Panc1 (cell line): Measurements from ENCODE around the gene CARMIL3. TPM values are rescaled to one million over a fixed set of nuclear protein-coding genes. Genes with fewer than 3 reads are reported as not detected.

Source experiments
- ATAC-seq: fragments of 200-7000 bp; cut with Tn5 transposase; 2 replicates; pipeline ENCODE4 v1.9.1; 2020; ENCODE audit warnings: mild to moderate bottlenecking, moderate library complexity
- BruUV-seq: library from RNA; stranded (reverse); fragments of 400-500 nt; replicated peaks from 2 replicates; lab custom pipeline; 2021; lab: Mats Ljungman, UMichigan
- CTCF ChIA-PET: fragments of 300-600 bp; sonication (Branson Sonifier 250); formaldehyde crosslinking; loops from one replicate; lab custom pipeline; 2022; ENCODE audit warnings: antibody characterized with exemption; lab: Charles Lee
- POLR2A ChIA-PET: fragments of 300-600 bp; sonication (Branson Sonifier 250); formaldehyde crosslinking; loops from one replicate; lab custom pipeline; 2022; ENCODE audit warnings: antibody characterized with exemption; lab: Charles Lee
- DNase-seq: peaks from one replicate; pipeline ENCODE4 v3.0.0-alpha.2; 2010; ENCODE audit warnings: low read depth, low spot score
- H3K27ac ChIP-seq: 2 replicates; pipeline ENCODE4 v1.5.1; 2011; ENCODE audit warnings: mild to moderate bottlenecking, low read length, inconsistent platforms
- H3K27me3 ChIP-seq: fragments of 200-500 bp; sonication (Bioruptor generic); 2 replicates; pipeline ENCODE4 v1.6.0; 2014; ENCODE audit warnings: low read length, inconsistent platforms; ENCODE audit not compliant: control insufficient read depth, insufficient read depth
- H3K36me3 ChIP-seq: fragments of 200-500 bp; sonication (Bioruptor generic); 2 replicates; pipeline ENCODE4 v1.5.1; 2014; ENCODE audit warnings: inconsistent platforms, mild to moderate bottlenecking, low read length, moderate library complexity; ENCODE audit not compliant: control insufficient read depth, insufficient read depth
- H3K4me1 ChIP-seq: 2 replicates; pipeline ENCODE4 v1.5.1; 2011; ENCODE audit warnings: inconsistent platforms, mild to moderate bottlenecking, low read length, moderate library complexity; ENCODE audit not compliant: control insufficient read depth, insufficient read depth
- H3K4me3 ChIP-seq, 2 experiments: 2 replicates each; pipeline ENCODE4 v1.5.1; 2011 to 2012; ENCODE audit warnings: low read depth in 2 of 2, low read length in 2 of 2, mild to moderate bottlenecking in 2 of 2, inconsistent platforms in 1 of 2, moderate library complexity in 1 of 2
- H3K9me3 ChIP-seq: fragments of 200-500 bp; sonication (Bioruptor generic); 2 replicates; pipeline ENCODE4 v1.5.1; 2014; ENCODE audit warnings: low read depth, mild to moderate bottlenecking, inconsistent platforms, low read length, moderate library complexity; ENCODE audit not compliant: control insufficient read depth, insufficient read depth
- POLR2AphosphoS5 ChIP-seq: IDR thresholded peaks from 2 replicates; pipeline ENCODE4 v1.6.1; 2012; ENCODE audit warnings: mild to moderate bottlenecking, low read depth, low read length, moderate library complexity
- SIN3A ChIP-seq: IDR thresholded peaks from 2 replicates; pipeline ENCODE4 v1.6.1; 2012; ENCODE audit warnings: low read depth, mild to moderate bottlenecking, low read length, moderate library complexity, borderline replicate concordance; ENCODE audit not compliant: insufficient read depth
- TCF7L2 ChIP-seq: IDR thresholded peaks from 2 replicates; pipeline ENCODE4 v1.6.1; 2011; ENCODE audit warnings: mild to moderate bottlenecking, low read depth, low read length, inconsistent platforms
- in situ Hi-C: cut with HindIII; loops from 2 replicates; pipeline ENCODE4 v1.10.0; 2016; ENCODE audit warnings: low sequenced_read_pairs, low pct_unique_long_range_greater_than_20kb
- intact Hi-C: fragments of 100-400 bp; cut with micrococcal nuclease; formaldehyde crosslinking; loops from one replicate; pipeline ENCODE4 v1.10.0; 2022; ENCODE audit not compliant: unreplicated experiment
- total RNA-seq: library from RNA; stranded (reverse); gene quantifications from one replicate; pipeline ENCODE4 v1.2.1, GENCODE V29; 2021; ENCODE audit not compliant: unreplicated experiment
- TF ChIP-seq, protein P1 (sequence below), 2 experiments: IDR thresholded peaks; 2 replicates each; pipeline ENCODE4 v1.6.1; 2011 to 2012; ENCODE audit warnings: low read depth in 2 of 2, control low read depth in 1 of 2, low read length in 1 of 2, mild to moderate bottlenecking in 1 of 2, moderate library complexity in 1 of 2; ENCODE audit not compliant: insufficient read depth in 1 of 2
- TF ChIP-seq, protein P2 (sequence below): fragments of 450-650 bp; IDR thresholded peaks from 2 replicates; pipeline ENCODE4 v1.5.1; 2017; ENCODE audit warnings: mild to moderate bottlenecking

The CARMIL3 gene
- total RNA-seq, 1 experiment from 2014 or later = 0.15 TPM

DNA sequence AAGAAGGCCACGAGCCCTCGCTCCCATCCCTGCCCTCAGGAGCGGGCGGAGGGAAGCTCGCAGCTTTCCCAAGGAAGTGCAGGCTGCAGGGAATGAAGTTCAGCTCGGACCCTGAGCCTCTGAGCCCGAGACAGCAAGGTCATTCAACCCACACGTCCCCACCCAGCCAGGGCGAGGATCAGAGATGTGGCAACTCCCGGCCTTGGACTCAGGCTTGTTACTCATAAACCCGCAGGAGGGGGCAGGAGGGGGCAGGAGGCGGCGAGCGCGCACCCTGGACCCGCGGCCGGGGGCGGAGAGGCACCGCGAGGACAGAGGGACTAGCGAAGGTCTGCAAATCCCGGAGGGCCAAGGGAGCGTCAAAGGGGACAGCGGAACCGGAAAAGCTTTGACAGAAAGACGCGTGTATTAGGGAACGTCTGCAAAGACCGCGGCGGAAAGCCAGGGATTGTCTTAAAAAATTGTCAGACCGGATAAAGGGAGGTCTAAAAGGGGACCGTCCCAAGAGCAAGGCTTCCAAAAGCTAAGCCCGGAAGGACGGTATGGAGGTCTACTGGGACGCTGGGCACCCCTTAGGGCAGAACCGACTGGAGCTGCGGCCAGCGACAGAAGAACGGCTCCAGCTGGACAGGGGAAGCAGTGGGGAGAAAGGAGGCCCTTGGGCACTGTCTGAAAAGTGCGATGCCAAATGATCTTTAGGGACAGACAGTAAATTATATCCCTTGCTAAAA, 62.2 kb downstream of the CARMIL3 start:
- TSS peak; percentile 76 for BruUV-seq
- intact Hi-C loops (no loop called here), in situ Hi-C loops (no loop called here)
- Histone ChIP-seq H3K27ac (peak overlapping the region; percentile 95), H3K9me3 (no peaks in the 10 kb centered on the region), H3K4me3 (peak overlapping the region; percentile 86 to 98), H3K27me3 (no peaks in the 10 kb centered on the region), H3K36me3 (no peaks in the 10 kb centered on the region; the same call in none of the 2 replicates), H3K4me1 (no peaks in the 10 kb centered on the region)
- DNase-seq (peak; percentile 82), ATAC-seq (peak; percentile 70)
- TF ChIP-seq, protein P1, sequence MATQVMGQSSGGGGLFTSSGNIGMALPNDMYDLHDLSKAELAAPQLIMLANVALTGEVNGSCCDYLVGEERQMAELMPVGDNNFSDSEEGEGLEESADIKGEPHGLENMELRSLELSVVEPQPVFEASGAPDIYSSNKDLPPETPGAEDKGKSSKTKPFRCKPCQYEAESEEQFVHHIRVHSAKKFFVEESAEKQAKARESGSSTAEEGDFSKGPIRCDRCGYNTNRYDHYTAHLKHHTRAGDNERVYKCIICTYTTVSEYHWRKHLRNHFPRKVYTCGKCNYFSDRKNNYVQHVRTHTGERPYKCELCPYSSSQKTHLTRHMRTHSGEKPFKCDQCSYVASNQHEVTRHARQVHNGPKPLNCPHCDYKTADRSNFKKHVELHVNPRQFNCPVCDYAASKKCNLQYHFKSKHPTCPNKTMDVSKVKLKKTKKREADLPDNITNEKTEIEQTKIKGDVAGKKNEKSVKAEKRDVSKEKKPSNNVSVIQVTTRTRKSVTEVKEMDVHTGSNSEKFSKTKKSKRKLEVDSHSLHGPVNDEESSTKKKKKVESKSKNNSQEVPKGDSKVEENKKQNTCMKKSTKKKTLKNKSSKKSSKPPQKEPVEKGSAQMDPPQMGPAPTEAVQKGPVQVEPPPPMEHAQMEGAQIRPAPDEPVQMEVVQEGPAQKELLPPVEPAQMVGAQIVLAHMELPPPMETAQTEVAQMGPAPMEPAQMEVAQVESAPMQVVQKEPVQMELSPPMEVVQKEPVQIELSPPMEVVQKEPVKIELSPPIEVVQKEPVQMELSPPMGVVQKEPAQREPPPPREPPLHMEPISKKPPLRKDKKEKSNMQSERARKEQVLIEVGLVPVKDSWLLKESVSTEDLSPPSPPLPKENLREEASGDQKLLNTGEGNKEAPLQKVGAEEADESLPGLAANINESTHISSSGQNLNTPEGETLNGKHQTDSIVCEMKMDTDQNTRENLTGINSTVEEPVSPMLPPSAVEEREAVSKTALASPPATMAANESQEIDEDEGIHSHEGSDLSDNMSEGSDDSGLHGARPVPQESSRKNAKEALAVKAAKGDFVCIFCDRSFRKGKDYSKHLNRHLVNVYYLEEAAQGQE (IDR thresholded peaks at IDR 0.05; ENCODE audit: insufficient read depth in 1 of 2, low read depth in 2 of 2, low read length in 1 of 2) = no peak
- TF ChIP-seq TCF7L2 = peak; percentile 41
- peak; percentile 76; the same call in 1 of the 2 replicates for TF ChIP-seq POLR2AphosphoS5
- POLR2A ChIA-PET = interaction anchor here (0.6 to 1.7 kb wide), 4 partner anchors 22 to 115 kb away, joined by 3 to 13 read pairs (median 4); partner anchors contain the start of genes PSME1 and RNF31
- CTCF ChIA-PET = interaction anchor here (0.5 to 1.6 kb wide), 4 partner anchors 22 to 543 kb away, joined by 3 to 6 read pairs (median 4); partner anchors contain the start of gene PSME1

DNA sequence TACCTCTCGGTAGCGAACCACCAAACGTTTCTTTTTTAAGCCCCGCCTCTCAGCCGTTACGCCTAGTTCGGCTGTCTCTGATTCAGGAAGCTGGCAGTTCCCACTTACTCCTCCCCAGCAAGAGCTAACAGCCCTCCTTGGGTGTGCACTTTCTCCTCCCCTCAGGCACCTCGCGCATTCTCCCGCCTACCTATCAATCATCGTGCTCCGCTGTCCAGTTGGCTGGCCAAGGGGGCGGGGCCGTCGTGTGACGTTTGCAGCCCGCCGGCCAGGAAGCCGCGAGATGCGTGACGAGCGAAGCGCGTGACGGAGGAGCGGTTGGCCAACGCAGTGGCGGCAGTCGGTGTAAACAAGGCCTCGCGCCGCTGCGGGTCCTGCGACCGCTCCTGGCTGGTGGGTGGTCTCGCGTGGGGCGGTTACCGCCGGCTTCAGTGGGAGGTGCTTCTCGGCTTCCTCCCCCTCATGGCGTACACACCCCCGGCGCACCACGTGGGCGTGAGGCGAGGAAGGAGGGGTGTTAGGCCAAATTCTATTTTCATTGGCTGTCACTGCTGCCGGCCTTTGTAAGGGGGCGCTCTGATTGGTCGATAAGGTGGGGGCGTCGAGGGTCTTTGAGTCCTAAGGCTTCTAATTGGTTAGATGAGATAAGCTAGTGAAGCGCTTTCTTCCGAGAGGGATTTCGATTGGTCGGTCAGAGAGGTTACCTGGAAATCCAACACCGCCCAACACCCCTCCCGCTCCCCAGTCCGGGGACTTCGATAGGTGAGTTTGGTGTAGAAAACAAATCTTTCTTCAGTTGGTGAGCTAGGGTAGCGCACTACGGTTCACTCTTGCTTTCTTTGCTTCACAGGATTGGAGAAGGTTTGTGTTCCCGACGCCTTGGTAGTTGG, 63.0 kb downstream of the CARMIL3 start, which contains the start of the genes DCAF11 and NRL:
Gene DCAF11, plus strand, starts transcription at position 246 of the 890 bp plus-strand sequence. CDS start 818 bp downstream, outside the sequence.
Gene NRL, minus strand, starts transcription at position 418 of the 890 bp plus-strand sequence. CDS start 32,101 bp downstream, outside the sequence.
- BruUV-seq = no TSS peak
- DNase-seq = peak; percentile 95
- TF ChIP-seq SIN3A (peak; percentile 40; the same call in 1 of the 2 replicates), POLR2AphosphoS5 (peak; percentile 65), TCF7L2 (peak; percentile 29; the same call in 1 of the 2 replicates)
- TF ChIP-seq, protein P1 (IDR thresholded peaks at IDR 0.05; ENCODE audit: insufficient read depth in 1 of 2, low read depth in 2 of 2, low read length in 1 of 2) = no peak
- TF ChIP-seq, protein P2, sequence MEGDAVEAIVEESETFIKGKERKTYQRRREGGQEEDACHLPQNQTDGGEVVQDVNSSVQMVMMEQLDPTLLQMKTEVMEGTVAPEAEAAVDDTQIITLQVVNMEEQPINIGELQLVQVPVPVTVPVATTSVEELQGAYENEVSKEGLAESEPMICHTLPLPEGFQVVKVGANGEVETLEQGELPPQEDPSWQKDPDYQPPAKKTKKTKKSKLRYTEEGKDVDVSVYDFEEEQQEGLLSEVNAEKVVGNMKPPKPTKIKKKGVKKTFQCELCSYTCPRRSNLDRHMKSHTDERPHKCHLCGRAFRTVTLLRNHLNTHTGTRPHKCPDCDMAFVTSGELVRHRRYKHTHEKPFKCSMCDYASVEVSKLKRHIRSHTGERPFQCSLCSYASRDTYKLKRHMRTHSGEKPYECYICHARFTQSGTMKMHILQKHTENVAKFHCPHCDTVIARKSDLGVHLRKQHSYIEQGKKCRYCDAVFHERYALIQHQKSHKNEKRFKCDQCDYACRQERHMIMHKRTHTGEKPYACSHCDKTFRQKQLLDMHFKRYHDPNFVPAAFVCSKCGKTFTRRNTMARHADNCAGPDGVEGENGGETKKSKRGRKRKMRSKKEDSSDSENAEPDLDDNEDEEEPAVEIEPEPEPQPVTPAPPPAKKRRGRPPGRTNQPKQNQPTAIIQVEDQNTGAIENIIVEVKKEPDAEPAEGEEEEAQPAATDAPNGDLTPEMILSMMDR = no peak
- ChIA-PET CTCF (interaction anchor here (0.5 to 1.6 kb wide), 4 partner anchors 22 to 544 kb away, joined by 3 to 6 read pairs (median 4); partner anchors contain the start of gene PSME1), POLR2A (interaction anchor here (0.6 to 1.7 kb wide), 4 partner anchors 21 to 114 kb away, joined by 3 to 13 read pairs (median 4); partner anchors contain the start of genes PSME1 and RNF31)
- Histone ChIP-seq H3K4me3 (peak within 1 kb of the TSS; percentile 86 to 98), H3K27me3 (no peaks in the 10 kb centered on the region), H3K36me3 (no peaks in the 10 kb centered on the region; the same call in none of the 2 replicates), H3K9me3 (no peaks in the 10 kb centered on the region), H3K4me1 (no peaks in the 10 kb centered on the region), H3K27ac (peak within 1 kb of the TSS; percentile 95)
- peak; percentile 95 for ATAC-seq
- in situ Hi-C loops (no loop called here), intact Hi-C loops (no loop called here)
